NOMO-1 treated with dmso at 0.1 percent for 144 hours (cell line): ENCODE results near the gene SLC23A1.
"Not testable (repeated sequence)": the region's sequence is repeated elsewhere in the genome, so short reads cannot be mapped to it uniquely, and the experiment has no call there.

Experiments
- DNase-seq: peaks from one replicate; lab custom pipeline; 2025; ENCODE audit not compliant: unreplicated experiment; lab: John Stamatoyannopoulos, UW

The SLC23A1 gene

DNA sequence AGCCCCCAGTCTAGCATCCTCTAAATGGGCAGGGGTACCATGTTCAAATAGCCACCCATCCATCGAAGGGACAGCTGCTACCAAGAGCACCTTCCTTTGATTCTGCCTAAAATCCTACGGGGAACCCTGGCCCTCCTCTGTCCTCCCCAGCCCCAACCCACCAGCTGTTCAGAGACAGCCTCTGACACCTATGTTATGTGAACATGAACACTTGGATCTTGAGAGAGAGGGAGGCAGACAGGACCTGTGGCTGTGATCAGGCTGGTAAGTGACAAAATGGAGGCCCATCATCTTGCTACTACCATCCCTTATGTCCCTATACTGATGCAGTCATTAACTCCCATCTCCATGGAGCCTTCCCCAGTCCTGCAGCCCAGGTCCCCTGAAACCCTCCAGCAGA is 8.2 kb downstream of the SLC23A1 start:
- DNase-seq = no peak

DNA sequence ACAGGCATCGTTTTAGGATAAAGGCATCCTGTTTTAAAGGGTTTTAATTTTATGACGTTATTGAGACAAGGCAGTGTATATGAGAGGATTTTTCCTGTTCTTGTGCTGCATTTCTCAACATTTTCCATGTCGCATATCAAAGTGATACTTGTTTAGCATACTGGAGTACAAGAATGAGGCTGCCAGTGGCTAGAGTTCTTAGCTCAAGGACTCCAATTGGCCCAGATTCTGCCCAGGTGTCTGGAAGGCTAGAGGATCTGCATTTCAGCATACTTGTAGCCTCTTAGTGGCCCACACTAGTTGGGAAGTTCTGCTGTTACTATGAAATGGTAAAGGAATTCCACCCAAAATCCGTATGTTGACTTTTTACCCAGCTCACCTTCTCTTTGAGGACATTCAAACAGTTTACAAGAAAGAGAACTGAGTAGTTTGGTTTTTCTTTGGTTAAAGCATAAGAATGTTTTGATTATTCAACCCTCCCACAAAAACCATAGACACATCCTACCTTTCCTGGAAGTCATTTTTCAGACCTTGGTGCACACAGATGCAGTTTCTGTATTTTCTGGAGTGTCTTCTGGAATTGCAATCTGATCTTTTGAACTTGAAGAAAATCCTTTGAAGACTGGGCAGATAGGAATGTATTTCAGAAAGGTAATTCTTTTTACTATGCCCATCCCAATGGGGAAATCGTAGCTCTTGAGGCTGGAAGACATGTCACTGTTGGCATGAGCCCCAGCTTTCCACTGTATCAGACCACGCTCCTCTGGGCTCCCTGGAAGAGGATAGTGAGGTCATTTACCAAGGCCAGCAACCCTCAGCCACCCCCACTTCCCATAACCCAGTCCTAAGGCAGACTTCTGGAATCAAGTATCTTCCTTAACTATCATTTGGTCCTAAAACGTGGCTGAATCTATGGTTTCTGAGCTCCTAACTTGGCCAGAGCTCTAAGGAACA is 11.3 kb downstream of the SLC23A1 start:
- no peak for DNase-seq

DNA sequence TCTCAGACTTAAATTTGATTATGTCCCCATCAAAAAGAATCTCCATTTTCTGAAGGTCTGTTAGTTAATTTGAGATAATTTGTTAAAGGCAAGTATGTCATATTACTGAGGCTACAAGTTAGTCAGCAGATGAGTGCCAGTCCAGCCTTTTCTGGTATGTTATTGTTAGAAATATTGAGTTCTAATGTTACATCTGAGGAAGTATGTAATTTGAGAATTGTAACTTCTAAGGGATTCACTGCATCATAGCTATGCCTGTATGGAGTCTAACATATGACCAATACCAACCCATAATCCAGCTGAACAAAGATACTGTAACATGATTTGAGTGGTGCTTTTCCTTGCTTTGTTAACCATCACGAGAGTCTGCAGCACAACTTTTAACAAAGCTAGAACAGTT is 13.9 kb downstream of the SLC23A1 start:
- no peak for DNase-seq

DNA sequence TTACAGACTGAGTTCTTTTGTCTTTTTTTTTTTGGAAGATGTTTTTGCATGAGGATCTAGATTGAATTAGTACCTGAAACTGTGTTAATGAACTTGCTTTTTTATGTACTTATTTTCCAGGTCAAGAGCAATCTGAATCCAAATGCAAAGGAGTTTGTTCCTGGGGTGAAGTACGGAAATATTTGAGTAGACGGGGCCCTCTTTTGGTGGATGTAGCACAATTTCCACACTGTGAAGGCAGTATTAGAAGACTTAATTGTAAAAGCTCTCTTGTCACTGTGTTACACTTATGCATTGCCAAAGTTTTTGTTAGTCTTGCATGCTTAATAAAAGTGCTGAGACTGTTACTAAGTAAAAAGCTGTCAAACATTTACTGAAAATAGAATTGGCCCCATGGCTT is 14.5 kb downstream of the SLC23A1 start:
- DNase-seq = no peak

DNA sequence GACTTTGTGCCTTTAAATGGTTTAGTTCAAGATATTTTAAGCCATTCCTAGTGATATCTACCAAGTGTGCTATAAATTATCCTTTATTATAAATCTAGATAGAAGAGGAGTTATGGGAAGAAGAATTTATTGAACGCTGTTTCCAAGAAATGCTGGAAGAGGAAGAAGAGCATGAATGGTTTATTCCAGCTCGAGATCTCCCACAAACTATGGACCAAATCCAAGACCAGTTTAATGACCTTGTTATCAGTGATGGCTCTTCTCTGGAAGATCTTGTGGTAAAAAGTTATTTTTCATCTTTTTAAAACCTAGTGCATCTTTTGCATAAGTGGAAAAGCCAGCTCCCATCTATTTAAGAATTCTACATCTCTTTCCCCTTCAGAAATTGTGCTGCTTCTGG is 18.6 kb downstream of the SLC23A1 start:
- no peak for DNase-seq

DNA sequence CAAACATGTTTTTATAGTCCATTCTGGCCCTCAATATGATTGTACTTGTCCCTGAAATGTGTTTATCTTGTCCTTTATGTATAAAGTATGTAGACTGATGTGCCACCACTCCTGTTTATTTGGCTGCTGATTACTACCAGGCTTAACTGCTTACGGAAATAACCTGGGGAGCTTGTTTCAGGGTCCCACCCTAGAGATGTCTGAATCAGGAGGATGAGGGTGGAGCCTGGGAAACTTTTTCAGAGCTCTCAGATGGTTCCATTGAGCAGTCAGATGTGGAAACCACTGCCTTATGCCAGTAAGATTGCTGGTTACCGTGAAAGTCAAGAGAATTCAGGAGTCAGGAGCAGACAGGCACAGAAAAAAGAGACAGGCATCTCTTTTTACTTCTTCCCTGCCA is 19.2 kb downstream of the SLC23A1 start:
- DNase-seq = no peak

DNA sequence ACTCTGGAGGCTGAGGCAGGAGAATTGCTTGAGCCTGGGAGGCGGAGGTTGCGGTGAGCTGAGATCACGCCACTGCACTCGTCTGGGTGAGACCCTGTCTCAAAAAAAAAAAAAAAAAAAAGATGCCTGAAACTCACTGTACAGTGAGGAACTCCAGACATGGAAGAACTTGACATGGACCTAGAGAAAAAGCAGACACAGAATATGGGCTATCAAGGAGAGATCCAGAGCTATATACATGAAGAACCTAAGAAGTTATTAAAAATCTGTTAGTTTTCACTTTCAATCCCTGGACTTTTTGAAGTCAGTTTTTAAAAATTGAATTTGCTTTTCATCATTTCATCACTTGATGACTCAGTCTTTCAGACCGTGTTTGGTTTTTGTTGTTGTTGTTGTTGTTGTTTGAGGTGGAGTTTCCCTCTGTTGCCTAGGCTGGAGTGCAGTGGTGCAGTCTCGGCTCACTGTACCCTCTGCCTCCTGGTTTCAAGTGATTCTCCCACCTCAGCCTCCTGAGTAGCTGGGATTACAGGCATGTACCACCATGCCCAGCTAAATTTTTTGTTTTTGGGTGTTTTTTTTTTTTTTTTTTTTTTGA is 21.2 kb downstream of the SLC23A1 start:
- DNase-seq = no peak

DNA sequence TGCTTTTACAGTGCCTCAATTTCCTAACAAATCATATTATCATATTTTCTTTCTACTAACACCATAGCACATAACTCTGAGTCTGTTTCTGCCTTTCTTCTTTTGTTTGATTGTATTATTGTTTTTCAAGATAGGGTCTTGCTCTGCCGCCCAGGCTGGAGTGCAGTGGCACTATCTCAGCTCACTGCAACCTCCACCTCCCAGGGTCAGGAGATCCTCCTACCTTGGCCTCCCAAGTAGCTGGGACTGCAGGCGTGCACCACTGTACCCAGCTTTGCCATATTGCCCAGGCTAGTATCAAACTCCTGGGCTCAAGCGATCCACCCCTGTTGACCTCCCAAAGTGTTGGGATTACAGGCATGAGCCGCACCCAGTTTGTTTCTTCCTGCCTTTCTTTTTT is 22.7 kb downstream of the SLC23A1 start:
- no peak for DNase-seq

DNA sequence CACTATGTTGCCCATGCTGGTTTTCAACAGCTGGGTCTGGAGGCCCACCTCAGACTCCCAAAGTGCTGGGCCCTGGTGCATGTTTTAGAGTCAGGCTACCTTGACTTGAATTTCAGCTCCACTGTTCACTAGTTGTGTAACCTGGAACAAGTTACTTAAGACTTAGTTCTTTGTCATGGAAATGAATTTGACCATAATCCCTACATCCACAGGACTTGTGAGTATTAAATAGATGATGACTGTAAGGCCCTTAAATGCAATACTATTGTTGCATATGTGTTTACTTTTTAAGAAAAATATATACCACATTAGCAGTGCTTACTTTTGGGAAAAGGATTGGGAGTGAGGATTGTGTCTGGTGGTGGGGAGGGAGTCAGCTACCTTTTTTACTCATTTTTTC is 25.0 kb downstream of the SLC23A1 start:
- DNase-seq = no peak

DNA sequence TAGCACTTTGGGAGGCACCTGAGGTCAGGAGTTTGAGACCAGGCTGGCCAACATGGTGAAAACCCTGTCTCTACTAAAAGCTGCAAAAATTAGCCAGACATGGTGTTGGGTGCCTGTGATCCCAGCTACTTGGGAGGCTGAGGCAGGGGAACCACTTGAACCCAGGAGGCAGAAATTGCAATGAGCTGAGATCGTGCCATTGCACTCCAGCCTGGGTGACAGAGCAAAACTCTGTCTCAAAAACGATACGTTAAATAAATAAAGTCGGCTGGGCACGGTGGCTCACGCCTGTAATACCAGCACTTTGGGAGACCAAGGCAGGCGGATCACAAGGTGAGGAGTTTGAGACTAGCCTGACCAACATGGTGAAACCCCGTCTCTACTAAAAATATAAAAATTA is 27.2 kb downstream of the SLC23A1 start:
- DNase-seq = not testable (repeated sequence)

DNA sequence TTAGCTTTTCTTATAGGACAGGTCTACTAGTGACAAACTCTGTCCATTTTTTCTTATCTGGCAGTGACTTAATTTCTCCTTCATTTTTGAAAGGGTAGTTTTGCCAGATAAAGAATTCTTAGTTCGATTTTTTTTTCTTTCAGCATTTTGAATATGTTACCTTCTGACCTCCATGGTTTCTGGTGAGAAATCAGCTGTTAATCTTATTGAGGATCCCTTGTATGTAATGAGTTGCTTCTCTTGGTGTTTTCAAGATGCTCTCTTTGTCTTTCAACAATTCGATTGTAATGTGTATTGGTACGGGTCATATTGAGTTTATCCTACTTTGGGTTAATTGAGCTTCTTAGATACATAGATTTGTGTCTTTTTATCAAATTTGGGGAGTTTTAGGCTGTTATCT is 28.9 kb downstream of the SLC23A1 start:
- DNase-seq = no peak

DNA sequence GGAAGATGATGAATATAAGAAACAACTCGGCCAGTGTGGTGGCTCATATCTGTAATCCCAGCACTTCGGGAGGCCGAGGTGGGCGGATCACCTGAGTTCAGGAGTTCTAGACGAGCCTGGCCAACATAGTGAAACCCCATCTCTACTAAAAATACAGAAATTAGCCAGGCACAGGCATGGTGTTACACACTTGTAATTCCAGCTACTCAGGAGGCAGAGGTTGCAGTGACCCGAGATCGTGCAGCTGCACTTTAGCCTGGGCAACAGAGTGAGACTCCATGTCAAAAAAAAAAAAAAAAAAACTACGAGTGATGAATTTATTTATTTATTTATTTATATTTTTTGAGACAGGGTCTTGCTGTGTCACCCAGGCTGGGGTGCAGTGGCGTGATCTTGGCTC is 35.2 kb downstream of the SLC23A1 start:
- DNase-seq = not testable (repeated sequence)

DNA sequence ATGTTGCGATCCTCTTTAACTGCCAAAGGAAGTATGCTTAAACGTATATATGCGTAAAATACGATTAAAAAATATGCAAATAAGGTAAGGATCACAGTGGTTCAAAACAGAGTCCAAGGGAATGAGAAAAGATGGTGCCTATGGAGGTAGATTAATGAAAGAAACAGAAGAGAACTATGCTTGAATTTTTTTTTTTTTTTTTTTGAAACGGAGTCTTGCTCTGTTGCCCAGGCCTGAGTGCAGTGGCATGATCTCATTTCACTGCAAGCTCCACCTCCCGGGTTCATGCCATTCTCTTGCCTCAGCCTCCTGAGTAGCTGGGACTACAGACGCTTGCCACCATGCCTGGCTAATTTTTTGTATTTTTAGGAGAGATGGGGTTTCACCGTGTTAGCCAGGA is 37.7 kb downstream of the SLC23A1 start:
- DNase-seq = not testable (repeated sequence)

DNA sequence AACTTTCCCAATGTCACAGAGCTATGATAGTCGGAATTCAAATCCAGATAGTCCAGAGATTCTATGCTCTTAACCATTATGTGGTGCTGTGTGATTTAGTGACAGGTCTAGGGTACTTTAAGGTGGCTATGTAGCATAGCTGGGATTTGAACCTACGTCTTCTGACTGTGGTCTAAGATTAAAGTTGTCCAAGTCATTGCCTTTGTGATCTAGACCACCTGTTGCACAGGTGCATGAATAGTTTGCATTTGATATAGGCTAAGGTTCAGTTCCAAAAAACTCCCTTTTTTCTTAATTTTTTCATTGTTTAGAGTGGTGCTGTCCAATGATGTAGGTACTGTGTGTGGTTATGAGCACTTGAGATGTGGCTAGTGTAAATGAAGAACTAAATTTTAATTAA is 38.9 kb downstream of the SLC23A1 start:
- no peak for DNase-seq

DNA sequence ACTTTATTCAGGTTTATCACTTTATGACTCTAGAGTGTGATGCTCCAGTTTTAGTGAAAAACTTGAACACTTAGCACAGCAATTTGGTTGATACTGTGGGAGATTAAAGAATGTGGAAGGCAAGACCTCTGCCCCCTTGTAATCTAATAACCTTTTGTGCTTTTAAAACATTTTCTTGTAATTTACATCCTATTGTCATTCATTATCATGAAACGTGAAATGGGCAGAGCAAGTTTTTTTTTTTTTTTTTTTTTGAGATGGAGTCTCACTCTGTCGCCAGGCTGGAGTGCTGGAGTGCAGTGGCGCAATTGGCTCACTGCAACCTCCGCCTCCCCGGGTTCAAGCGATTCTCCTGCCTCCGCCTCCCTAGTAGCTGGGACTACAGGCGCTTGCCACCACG is 39.6 kb downstream of the SLC23A1 start:
- DNase-seq = no peak

DNA sequence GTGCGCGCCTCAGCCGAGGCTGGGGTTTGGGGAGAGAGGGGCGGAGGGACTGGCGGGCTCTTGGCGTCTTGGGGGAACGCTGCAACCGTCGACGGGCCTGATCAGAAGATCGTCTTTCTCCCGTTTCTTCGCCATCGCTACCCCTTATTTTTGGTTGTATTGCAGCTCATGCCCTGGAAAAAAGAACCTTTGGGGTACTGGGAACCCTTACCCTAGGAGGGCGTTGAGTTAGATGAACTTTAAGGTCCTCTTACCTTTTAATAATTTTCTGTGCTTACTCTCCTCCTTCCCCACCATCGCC is 40.7 kb downstream of the SLC23A1 start:
- no peak for DNase-seq

DNA sequence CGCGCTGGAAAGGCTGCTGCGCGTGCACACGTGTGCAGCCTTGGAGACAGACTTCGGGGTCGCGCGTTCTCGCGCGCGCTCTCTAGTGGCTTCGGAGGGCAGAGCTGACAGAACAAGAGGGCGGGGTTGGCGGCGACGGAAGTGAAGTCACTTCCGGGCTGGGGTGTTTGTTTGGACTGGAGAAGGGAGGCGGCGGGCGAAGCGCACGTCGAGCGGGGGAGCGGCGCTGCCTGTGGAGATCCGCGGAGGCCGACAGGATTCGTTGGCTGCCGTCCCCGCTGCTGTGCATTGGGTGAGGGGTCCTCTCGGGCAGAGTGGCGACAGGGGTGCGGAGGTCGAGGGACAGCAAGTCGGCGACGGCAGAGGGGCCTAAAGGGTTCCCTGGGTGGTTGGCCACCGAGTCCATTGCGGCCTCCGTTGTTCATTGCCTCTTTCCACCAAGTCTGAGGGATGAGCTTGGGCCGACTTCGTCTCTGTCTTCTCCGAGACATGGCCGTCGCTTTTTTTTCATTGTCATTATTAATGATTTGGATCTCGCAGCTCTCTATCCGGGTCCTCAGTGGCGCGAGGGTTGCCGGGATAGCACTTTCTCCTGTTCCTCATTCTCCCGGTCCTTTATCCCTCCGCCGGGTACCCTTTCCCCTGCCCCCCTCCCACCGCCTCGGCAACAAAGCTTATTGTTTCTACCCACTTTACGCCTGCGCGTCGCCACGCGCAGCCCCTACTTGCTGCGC is 41.2 kb downstream of the SLC23A1 start, which contains the start of gene PAIP2:
Gene PAIP2 (plus strand): TSS at position 166 of the 734 bp plus-strand sequence. CDS start 21,931 bp downstream, outside the sequence.
- DNase-seq = peak; percentile 99

DNA sequence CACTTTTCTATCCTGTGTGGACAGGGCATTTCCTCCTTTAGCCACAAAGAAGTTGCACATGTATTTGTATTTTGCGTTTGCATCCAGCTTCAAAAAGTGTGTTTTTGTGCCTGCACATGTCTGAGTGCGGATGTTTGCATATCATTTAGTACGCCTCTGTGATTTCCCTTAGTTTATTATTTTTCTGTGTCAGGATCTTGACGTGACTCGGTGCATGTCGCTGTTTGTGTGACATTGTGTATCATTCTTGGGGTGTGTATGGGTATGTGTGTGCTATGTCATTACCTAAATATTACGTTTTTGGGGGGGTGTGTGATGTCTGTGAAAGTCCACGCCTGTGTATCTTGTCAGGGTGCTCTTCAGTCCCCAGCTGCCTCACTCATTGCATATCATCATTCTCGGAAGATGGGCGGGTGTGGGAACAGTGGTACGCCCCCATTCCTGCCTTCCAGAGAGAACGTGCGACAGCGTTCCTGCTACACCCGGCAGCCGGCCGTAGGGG is 41.9 kb downstream of the SLC23A1 start:
- DNase-seq = no peak

DNA sequence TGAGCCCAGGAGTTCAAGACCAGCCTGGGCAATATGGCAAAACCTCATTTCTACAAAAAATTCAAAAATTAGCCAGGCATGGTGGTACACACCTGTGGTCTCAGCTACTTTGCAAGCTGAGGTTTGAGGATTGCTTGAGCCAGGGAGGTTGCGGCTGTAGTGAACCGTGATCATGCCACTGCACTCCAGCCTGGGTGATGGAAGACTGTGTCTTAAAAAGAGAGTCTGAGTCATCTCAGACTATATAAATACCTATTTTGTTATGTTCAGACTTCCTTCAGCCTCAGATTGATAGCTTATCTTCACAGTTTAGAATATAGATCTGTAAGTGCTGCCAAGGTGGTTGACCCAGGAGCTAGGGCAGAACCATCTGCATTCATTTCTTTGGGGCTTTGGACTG is 43.0 kb downstream of the SLC23A1 start:
- DNase-seq = no peak

DNA sequence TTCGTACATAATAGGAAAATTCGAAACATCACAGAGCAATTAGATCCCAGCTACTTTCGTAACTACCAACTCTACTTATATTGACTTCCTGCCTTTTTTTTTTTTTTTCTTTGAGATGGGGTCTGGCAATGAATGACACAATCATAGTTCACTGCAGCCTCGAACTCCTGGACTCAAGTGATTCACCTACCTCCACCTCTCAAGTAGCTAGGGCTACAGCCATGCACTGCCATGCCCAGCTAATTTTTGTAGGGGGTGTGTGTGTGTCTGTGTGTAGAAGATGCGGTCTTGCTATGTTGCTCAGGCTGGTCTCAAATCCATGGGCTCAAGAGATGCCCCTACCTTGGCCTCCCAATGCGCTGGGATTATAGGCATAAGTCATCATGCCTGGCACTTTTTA is 47.3 kb downstream of the SLC23A1 start:
- DNase-seq = no peak
